Nephron progenitor cell (in vitro differentiated cells): ENCODE measurements around the gene SMARCC1.

Source experiments
- DNase-seq: peaks from one replicate; pipeline ENCODE4 v3.0.0; 2021
- H3K27ac Mint-ChIP-seq: 2 replicates; pipeline ENCODE4 v1.8.0; 2021; ENCODE audit warnings: mild to moderate bottlenecking, moderate library complexity, mixed read lengths
- H3K27me3 Mint-ChIP-seq: 2 replicates; pipeline ENCODE4 v1.8.0; 2021; ENCODE audit warnings: mild to moderate bottlenecking, low read depth, mixed read lengths; ENCODE audit not compliant: poor library complexity
- H3K36me3 Mint-ChIP-seq: 2 replicates; pipeline ENCODE4 v1.8.0; 2021; ENCODE audit warnings: low read depth, mixed read lengths
- H3K4me1 Mint-ChIP-seq: 2 replicates; pipeline ENCODE4 v1.8.0; 2021; ENCODE audit warnings: mixed read lengths
- H3K4me3 Mint-ChIP-seq: 2 replicates; pipeline ENCODE4 v1.8.0; 2021; ENCODE audit warnings: mild to moderate bottlenecking, moderate library complexity, mixed read lengths
- H3K9me3 Mint-ChIP-seq: 2 replicates; pipeline ENCODE4 v1.8.0; 2021; ENCODE audit warnings: mild to moderate bottlenecking, moderate library complexity, mixed read lengths
- TF ChIP-seq, protein P1 (sequence below): fragments of 200-600 bp; sonication (generic); IDR thresholded peaks from 2 replicates; pipeline ENCODE4 v1.5.0; 2021; ENCODE audit warnings: antibody characterized with exemption

The SMARCC1 gene

DNA sequence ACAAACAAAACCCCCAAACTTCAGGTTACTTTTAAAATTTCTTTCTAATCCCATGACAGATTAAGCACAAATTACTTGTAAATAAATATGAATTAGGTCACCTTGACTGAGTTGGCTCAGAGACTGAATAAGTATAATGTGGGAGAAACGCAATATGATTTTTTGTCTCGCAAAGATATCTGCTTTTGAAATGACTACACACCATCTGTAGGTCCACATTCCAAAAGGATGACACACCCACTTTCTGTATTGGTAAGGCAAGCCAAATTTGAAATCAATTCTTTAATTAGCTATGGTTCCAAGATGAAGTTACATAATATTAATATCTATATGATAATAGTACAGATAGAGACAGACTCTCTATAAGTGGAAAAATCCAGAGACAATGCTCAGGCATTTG is 136.1 kb downstream of the SMARCC1 start:
- no peaks in the 10 kb centered on the region for H3K9me3 Mint-ChIP-seq
- H3K27ac Mint-ChIP-seq: peak overlapping the region; percentile 84
- no peaks in the 10 kb centered on the region for H3K4me1 Mint-ChIP-seq
- no peak for DNase-seq
- no peaks in the 10 kb centered on the region for H3K27me3 Mint-ChIP-seq
- TF ChIP-seq, protein P1, sequence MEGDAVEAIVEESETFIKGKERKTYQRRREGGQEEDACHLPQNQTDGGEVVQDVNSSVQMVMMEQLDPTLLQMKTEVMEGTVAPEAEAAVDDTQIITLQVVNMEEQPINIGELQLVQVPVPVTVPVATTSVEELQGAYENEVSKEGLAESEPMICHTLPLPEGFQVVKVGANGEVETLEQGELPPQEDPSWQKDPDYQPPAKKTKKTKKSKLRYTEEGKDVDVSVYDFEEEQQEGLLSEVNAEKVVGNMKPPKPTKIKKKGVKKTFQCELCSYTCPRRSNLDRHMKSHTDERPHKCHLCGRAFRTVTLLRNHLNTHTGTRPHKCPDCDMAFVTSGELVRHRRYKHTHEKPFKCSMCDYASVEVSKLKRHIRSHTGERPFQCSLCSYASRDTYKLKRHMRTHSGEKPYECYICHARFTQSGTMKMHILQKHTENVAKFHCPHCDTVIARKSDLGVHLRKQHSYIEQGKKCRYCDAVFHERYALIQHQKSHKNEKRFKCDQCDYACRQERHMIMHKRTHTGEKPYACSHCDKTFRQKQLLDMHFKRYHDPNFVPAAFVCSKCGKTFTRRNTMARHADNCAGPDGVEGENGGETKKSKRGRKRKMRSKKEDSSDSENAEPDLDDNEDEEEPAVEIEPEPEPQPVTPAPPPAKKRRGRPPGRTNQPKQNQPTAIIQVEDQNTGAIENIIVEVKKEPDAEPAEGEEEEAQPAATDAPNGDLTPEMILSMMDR: no peak
- H3K4me3 Mint-ChIP-seq: no peak overlapping the region
- H3K36me3 Mint-ChIP-seq: peaks cover 66% of the 10 kb centered on the region

GRCh38 chr3:47643092-47643491 is 138.6 kb downstream of the SMARCC1 start:
- TF ChIP-seq, protein P1: no peak
- Mint-ChIP-seq H3K27ac (no peak overlapping the region), H3K36me3 (peaks cover 63% of the 10 kb centered on the region), H3K4me3 (no peak overlapping the region), H3K9me3 (no peaks in the 10 kb centered on the region), H3K4me1 (no peaks in the 10 kb centered on the region), H3K27me3 (no peaks in the 10 kb centered on the region)
- no peak for DNase-seq

DNA sequence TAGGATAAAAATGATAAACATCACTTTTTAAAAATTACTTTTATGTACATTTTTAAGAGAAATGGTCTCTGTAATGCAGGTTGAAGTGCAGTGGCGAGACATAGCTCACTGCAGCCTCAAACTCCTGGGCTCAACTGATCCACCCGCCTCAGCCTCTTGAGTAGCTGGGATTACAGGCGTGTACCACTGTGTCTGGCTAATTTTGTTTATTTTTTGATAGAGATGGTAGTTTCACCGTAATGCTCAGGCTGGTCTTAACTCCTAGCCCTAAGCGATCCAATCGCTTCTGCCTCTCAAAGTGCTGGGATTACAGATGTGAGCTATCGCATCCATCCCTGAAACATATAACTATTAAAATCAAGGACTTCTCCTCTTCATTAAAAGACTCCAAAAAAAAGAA is 140.0 kb downstream of the SMARCC1 start:
- Mint-ChIP-seq H3K27me3 (no peaks in the 10 kb centered on the region), H3K27ac (peak overlapping the region; percentile 65), H3K9me3 (no peaks in the 10 kb centered on the region), H3K4me1 (peaks cover 5% of the 10 kb centered on the region), H3K4me3 (no peak overlapping the region), H3K36me3 (peaks cover 49% of the 10 kb centered on the region)
- TF ChIP-seq, protein P1: no peak
- DNase-seq: no peak

DNA sequence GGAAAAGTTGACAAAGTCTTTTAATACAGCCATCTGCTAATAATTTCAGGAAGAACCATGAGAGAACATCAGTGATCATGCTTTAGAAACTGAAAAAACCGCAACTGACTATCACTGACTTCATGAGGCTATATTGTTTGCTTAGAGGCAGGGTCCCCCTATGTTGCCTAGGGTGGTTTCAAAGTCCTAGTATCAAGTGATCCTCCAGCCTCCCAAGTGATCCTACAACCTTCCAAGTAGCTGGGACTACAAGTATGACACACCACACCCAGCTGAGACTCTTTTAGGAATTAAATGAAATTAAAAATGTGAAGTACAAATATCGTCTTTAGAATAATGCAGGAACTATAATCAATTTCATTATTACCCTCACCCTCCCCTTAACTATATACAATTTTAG is 144.8 kb downstream of the SMARCC1 start:
- no peak overlapping the region for H3K27ac Mint-ChIP-seq
- DNase-seq: no peak
- H3K27me3 Mint-ChIP-seq: no peaks in the 10 kb centered on the region
- TF ChIP-seq, protein P1: no peak
- peaks cover 5% of the 10 kb centered on the region for H3K4me1 Mint-ChIP-seq
- H3K4me3 Mint-ChIP-seq: no peak overlapping the region
- peaks cover 67% of the 10 kb centered on the region for H3K36me3 Mint-ChIP-seq
- H3K9me3 Mint-ChIP-seq: no peaks in the 10 kb centered on the region

GRCh38 chr3:47636225-47636624 is 145.5 kb downstream of the SMARCC1 start:
- no peak for DNase-seq
- TF ChIP-seq, protein P1: no peak
- no peaks in the 10 kb centered on the region for H3K9me3 Mint-ChIP-seq

DNA sequence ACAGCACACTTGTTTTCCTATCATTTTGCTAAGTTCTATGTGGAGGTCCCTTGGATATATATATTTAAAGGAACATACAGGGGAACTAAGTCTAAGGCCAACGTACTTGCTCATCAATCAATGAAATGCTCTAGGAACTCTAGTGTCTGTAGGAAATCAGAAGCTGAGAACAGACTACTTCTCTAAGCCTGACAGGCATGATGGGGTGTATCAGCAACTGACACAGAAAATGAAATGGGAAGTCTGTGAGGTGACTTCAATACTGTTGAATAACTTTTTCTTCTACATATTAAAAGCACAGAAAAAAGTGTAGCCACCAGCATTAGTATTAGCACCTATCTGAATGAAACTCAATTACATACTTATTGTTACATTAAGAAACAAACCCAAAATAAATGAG is 146.2 kb downstream of the SMARCC1 start:
- H3K36me3 Mint-ChIP-seq: peaks cover 73% of the 10 kb centered on the region
- DNase-seq: no peak
- H3K27me3 Mint-ChIP-seq: no peaks in the 10 kb centered on the region
- peaks cover 10% of the 10 kb centered on the region for H3K4me1 Mint-ChIP-seq
- H3K9me3 Mint-ChIP-seq: no peaks in the 10 kb centered on the region
- H3K4me3 Mint-ChIP-seq: no peak overlapping the region
- H3K27ac Mint-ChIP-seq: peak overlapping the region; percentile 7
- TF ChIP-seq, protein P1: no peak

More at GRCh38 chr3:47636225-47636624, 145.5 kb downstream of the SMARCC1 start:
- H3K4me3 Mint-ChIP-seq: no peak overlapping the region
- peaks cover 69% of the 10 kb centered on the region for H3K36me3 Mint-ChIP-seq
- H3K4me1 Mint-ChIP-seq: peaks cover 5% of the 10 kb centered on the region
- H3K27me3 Mint-ChIP-seq: no peaks in the 10 kb centered on the region
- peak overlapping the region; percentile 30 for H3K27ac Mint-ChIP-seq
